OCI-LY3 (cell line): Measurements from ENCODE around the gene DYDC1.

ENCODE experiments used
- H2AFZ ChIP-seq: fragments of 200-600, 300-600 bp; shearing (Covaris generic); 2 replicates; pipeline ENCODE4 v1.6.0; 2014; ENCODE audit warnings: antibody characterized with exemption, low read depth, low read length
- H3K27ac ChIP-seq: fragments of 200-600, 300-600 bp; sonication (generic); 2 replicates; pipeline ENCODE4 v1.5.1; 2014; ENCODE audit warnings: mild to moderate bottlenecking, low read length, moderate library complexity, mixed read lengths
- H3K27me3 ChIP-seq: fragments of 200-600, 300-600 bp; sonication (generic); 2 replicates; pipeline ENCODE4 v1.6.1; 2014; ENCODE audit warnings: low read depth, low read length, mixed read lengths
- H3K36me3 ChIP-seq: fragments of 200-600, 300-600 bp; sonication (generic); replicated peaks from 2 replicates; pipeline ENCODE3; 2014; ENCODE audit warnings: low read depth, low read length, mixed read lengths
- H3K4me1 ChIP-seq: fragments of 300-600, 200-600 bp; sonication (generic); 2 replicates; pipeline ENCODE4 v1.6.1; 2014; ENCODE audit warnings: low read length, mixed read lengths
- H3K4me2 ChIP-seq: fragments of 200-600, 300-600 bp; sonication (generic); 2 replicates; pipeline ENCODE4 v1.6.1; 2014; ENCODE audit warnings: low read length, mixed read lengths
- H3K4me3 ChIP-seq: fragments of 300-600, 200-600 bp; sonication (generic); 2 replicates; pipeline ENCODE4 v1.5.1; 2014; ENCODE audit warnings: antibody characterized with exemption, mild to moderate bottlenecking, low read length, moderate library complexity
- H3K79me2 ChIP-seq: fragments of 300-600, 200-600 bp; shearing (Covaris generic); 2 replicates; pipeline ENCODE4 v1.6.1; 2014; ENCODE audit warnings: mild to moderate bottlenecking, low read length, mixed read lengths
- H3K9ac ChIP-seq: fragments of 300-600, 200-600 bp; shearing (Covaris generic); 2 replicates; pipeline ENCODE4 v1.6.0; 2014; ENCODE audit warnings: mild to moderate bottlenecking, low read length, moderate library complexity
- H3K9me3 ChIP-seq: fragments of 200-600, 300-600 bp; shearing (Covaris generic); 2 replicates; pipeline ENCODE4 v1.6.1; 2014; ENCODE audit warnings: low read length, mixed read lengths; ENCODE audit not compliant: insufficient read depth
- H4K20me1 ChIP-seq: fragments of 200-600, 300-600 bp; sonication (generic); 2 replicates; pipeline ENCODE4 v1.6.1; 2016; ENCODE audit warnings: low read length, mixed read lengths; ENCODE audit not compliant: insufficient read depth
- EZH2phosphoT487 ChIP-seq: fragments of 200-600 bp; shearing (Covaris generic); IDR thresholded peaks from 2 replicates; pipeline ENCODE4 v1.6.1; 2018; ENCODE audit warnings: antibody characterized with exemption, mixed run types, low read depth
- TF ChIP-seq, protein P1 (sequence below): fragments of 200-600, 300-600 bp; sonication (generic); IDR thresholded peaks from 2 replicates; pipeline ENCODE4 v1.5.1; 2014; ENCODE audit warnings: antibody characterized with exemption, low read length, low read depth

DYDC1 gene

DNA sequence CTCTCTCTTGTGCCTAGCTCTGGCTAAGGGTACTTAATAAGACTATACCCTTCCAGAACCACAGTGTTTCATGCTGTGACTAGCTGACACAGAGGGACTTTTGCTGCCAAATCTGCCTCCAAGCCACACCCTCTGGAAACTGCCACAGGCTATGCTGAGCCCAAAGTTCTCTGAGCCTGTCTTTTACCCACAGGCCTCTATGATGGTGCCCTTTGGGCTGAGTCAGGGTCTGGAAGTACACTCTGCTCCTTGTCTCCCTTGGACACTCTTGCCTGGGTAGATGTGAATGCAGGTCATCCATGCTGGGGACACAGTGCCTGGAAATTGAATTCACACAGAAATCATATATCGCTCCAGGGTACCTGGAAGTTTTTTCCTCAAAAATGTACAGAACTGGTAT is 22.6 kb downstream of the DYDC1 start:
- no peaks in the 10 kb centered on the region for H3K9me3 ChIP-seq
- no peak overlapping the region for H3K9ac ChIP-seq
- H3K4me3 ChIP-seq, result no peak overlapping the region
- H3K36me3 ChIP-seq, result no peaks in the 10 kb centered on the region
- H2AFZ ChIP-seq, result no peak overlapping the region
- no peaks in the 10 kb centered on the region for H3K27me3 ChIP-seq
- no peak overlapping the region for H3K27ac ChIP-seq
- H3K4me1 ChIP-seq, result no peaks in the 10 kb centered on the region
- H3K4me2 ChIP-seq, result no peak overlapping the region
- TF ChIP-seq, protein P1, sequence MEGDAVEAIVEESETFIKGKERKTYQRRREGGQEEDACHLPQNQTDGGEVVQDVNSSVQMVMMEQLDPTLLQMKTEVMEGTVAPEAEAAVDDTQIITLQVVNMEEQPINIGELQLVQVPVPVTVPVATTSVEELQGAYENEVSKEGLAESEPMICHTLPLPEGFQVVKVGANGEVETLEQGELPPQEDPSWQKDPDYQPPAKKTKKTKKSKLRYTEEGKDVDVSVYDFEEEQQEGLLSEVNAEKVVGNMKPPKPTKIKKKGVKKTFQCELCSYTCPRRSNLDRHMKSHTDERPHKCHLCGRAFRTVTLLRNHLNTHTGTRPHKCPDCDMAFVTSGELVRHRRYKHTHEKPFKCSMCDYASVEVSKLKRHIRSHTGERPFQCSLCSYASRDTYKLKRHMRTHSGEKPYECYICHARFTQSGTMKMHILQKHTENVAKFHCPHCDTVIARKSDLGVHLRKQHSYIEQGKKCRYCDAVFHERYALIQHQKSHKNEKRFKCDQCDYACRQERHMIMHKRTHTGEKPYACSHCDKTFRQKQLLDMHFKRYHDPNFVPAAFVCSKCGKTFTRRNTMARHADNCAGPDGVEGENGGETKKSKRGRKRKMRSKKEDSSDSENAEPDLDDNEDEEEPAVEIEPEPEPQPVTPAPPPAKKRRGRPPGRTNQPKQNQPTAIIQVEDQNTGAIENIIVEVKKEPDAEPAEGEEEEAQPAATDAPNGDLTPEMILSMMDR, result no peak
- no peak for TF ChIP-seq EZH2phosphoT487
- H3K79me2 ChIP-seq, result no peaks in the 10 kb centered on the region
- no peaks in the 10 kb centered on the region for H4K20me1 ChIP-seq

DNA sequence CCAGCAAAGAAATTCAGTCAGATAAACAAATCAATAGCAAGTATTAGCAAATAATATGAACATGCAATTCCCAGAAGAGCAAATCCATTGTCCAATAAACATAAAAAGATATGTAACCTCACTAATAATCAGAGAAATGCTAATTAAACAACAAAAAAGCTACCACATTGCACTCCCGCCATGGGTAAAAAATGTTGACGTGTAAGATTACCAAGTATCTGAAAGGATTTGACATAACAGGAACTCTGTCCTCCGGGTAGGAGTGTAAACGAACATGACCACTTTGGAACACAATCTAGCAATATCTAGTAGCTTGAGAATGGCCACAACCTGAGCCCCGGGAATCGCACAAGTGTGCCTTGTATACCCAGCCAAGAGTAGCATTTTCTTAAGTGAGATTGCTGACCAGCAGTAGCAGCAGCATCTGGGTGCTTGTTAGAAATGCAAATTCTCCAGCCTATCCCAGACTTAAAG is 31.6 kb downstream of the DYDC1 start:
- TF ChIP-seq, protein P1, result no peak
- no peak for TF ChIP-seq EZH2phosphoT487
- Histone ChIP-seq H3K4me1 (no peaks in the 10 kb centered on the region), H3K27ac (no peak overlapping the region), H3K9me3 (no peaks in the 10 kb centered on the region), H3K4me2 (no peak overlapping the region), H2AFZ (no peak overlapping the region), H3K4me3 (no peak overlapping the region), H3K79me2 (no peaks in the 10 kb centered on the region), H3K27me3 (peaks cover 19% of the 10 kb centered on the region), H4K20me1 (no peaks in the 10 kb centered on the region), H3K9ac (no peak overlapping the region), H3K36me3 (no peaks in the 10 kb centered on the region)

GRCh38 chr10:80324086-80324485 is 32.5 kb downstream of the DYDC1 start:
- Histone ChIP-seq H3K4me1 (no peaks in the 10 kb centered on the region), H3K9me3 (no peaks in the 10 kb centered on the region), H3K36me3 (no peaks in the 10 kb centered on the region), H3K4me2 (no peak overlapping the region), H3K4me3 (no peak overlapping the region), H4K20me1 (no peaks in the 10 kb centered on the region), H3K27ac (no peak overlapping the region), H2AFZ (no peak overlapping the region), H3K9ac (no peak overlapping the region), H3K27me3 (peaks cover 19% of the 10 kb centered on the region), H3K79me2 (no peaks in the 10 kb centered on the region)
- TF ChIP-seq, protein P1, result no peak
- no peak for TF ChIP-seq EZH2phosphoT487

- Histone ChIP-seq H3K27me3 (peaks cover 19% of the 10 kb centered on the region), H4K20me1 (no peaks in the 10 kb centered on the region), H3K9ac (no peak overlapping the region), H3K4me1 (no peaks in the 10 kb centered on the region), H3K36me3 (no peaks in the 10 kb centered on the region), H3K27ac (no peak overlapping the region), H3K4me2 (no peak overlapping the region), H3K79me2 (no peaks in the 10 kb centered on the region), H2AFZ (no peak overlapping the region), H3K9me3 (no peaks in the 10 kb centered on the region), H3K4me3 (no peak overlapping the region)
- no peak for TF ChIP-seq EZH2phosphoT487
- TF ChIP-seq, protein P1, result no peak
Observed at GRCh38 chr10:80323311-80323710, 33.2 kb downstream of the DYDC1 start.
